Activated T-helper 9 cell treated with anti-CD3 and anti-CD28 coated beads, Interleukin-2, amount 50 U/mL, for 16 hours (primary cell): ENCODE results near the gene INAFM2.

Experiments used
- DNase-seq: peaks from one replicate; pipeline ENCODE4 v3.0.0-alpha.2; 2020; ENCODE audit warnings: low read depth

Gene INAFM2

GRCh38 chr15:40344631-40345120 lies 21.2 kb downstream of the INAFM2 start:
- DNase-seq, result peak; percentile 51

GRCh38 chr15:40345225-40345866 lies 21.9 kb downstream of the INAFM2 start:
- DNase-seq, result no peak

- no peak for DNase-seq
Observed at GRCh38 chr15:40345867-40346578, 22.5 kb downstream of the INAFM2 start.

- no peak for DNase-seq
Observed at GRCh38 chr15:40346579-40347558, 23.4 kb downstream of the INAFM2 start.

GRCh38 chr15:40347559-40348473 lies 24.3 kb downstream of the INAFM2 start:
- DNase-seq, result no peak

- no peak for DNase-seq
Observed at GRCh38 chr15:40348474-40348870, 25.0 kb downstream of the INAFM2 start.

- DNase-seq, result no peak
Observed at GRCh38 chr15:40349163-40349562, 25.7 kb downstream of the INAFM2 start.

- DNase-seq, result no peak
Observed at GRCh38 chr15:40352281-40352901, 28.9 kb downstream of the INAFM2 start.

GRCh38 chr15:40353697-40354096 lies 30.2 kb downstream of the INAFM2 start:
- DNase-seq, result no peak

- no peak for DNase-seq
Observed at GRCh38 chr15:40354408-40355171, 31.1 kb downstream of the INAFM2 start.

GRCh38 chr15:40355976-40356585 lies 32.6 kb downstream of the INAFM2 start:
- DNase-seq, result no peak

GRCh38 chr15:40357246-40357645 lies 33.8 kb downstream of the INAFM2 start:
- no peak for DNase-seq

GRCh38 chr15:40357723-40358470 lies 34.4 kb downstream of the INAFM2 start, which contains the start of gene DISP2:
Gene DISP2, plus strand, starts transcription at chr15:40358219. Its CDS starts 103 bp downstream, at chr15:40358322.
- peak; percentile 78 for DNase-seq

- no peak for DNase-seq
Observed at GRCh38 chr15:40358471-40359353, 35.2 kb downstream of the INAFM2 start.

- no peak for DNase-seq
Observed at GRCh38 chr15:40360015-40360414, 36.5 kb downstream of the INAFM2 start.

GRCh38 chr15:40361640-40362039 lies 38.1 kb downstream of the INAFM2 start:
- no peak for DNase-seq

- DNase-seq, result no peak
Observed at GRCh38 chr15:40363611-40364010, 40.1 kb downstream of the INAFM2 start.

GRCh38 chr15:40364251-40364650 lies 40.8 kb downstream of the INAFM2 start:
- no peak for DNase-seq
